ENCODE data around the gene WDR82. TPM values are rescaled to one million over a fixed set of nuclear protein-coding genes. Genes with fewer than 3 reads are reported as not detected.
A peak's percentile ranks its signal among the peaks of the same experiment; 100 is the strongest.

WDR82 gene
- total RNA-seq, 1 donor = 58.3 TPM

GRCh38 chr3:52238193-52238760 is 40.2 kb downstream of the WDR82 start:
- peak overlapping the region; percentile 94 for H3K4me3 ChIP-seq (ENCODE audit: insufficient read depth, low read length)
- H3K4me1 ChIP-seq (ENCODE audit: insufficient read depth, low read length) = peaks cover 41% of the 10 kb centered on the region
- no peaks in the 10 kb centered on the region for H3K9me3 ChIP-seq (ENCODE audit: low read depth, low read length)
- peaks cover 52% of the 10 kb centered on the region for H3K79me2 ChIP-seq (ENCODE audit: insufficient read depth, low read length)
- no peaks in the 10 kb centered on the region for H3K27me3 ChIP-seq (ENCODE audit: insufficient read depth, low read length)
- DNase-seq (ENCODE audit: insufficient read length, low spot score, missing footprints) = peak; percentile 85
- peak overlapping the region; percentile 90 for H3K27ac ChIP-seq (ENCODE audit: low read depth, low read length)
- H2AFZ ChIP-seq (ENCODE audit: low read length) = peak overlapping the region; percentile 50
- TF ChIP-seq CTCF (IDR thresholded peaks at IDR 0.05; ENCODE audit: extremely low read depth, low read depth, low read length) = no peak
- peaks cover 8% of the 10 kb centered on the region for H3K36me3 ChIP-seq (ENCODE audit: insufficient read depth, low read length)
- peaks cover 27% of the 10 kb centered on the region for H4K20me1 ChIP-seq (ENCODE audit: insufficient read depth, low read length)
- H3K4me2 ChIP-seq (ENCODE audit: insufficient read depth, low read length) = peak overlapping the region; percentile 99

GRCh38 chr3:52237657-52238172 is 40.7 kb downstream of the WDR82 start:
- Histone ChIP-seq H3K27me3 (ENCODE audit: insufficient read depth, low read length) (no peaks in the 10 kb centered on the region), H3K4me3 (ENCODE audit: insufficient read depth, low read length) (peak overlapping the region; percentile 94), H2AFZ (ENCODE audit: low read length) (no peak overlapping the region), H3K4me2 (ENCODE audit: insufficient read depth, low read length) (peak overlapping the region; percentile 99), H3K36me3 (ENCODE audit: insufficient read depth, low read length) (peaks cover 8% of the 10 kb centered on the region), H3K79me2 (ENCODE audit: insufficient read depth, low read length) (peaks cover 56% of the 10 kb centered on the region), H4K20me1 (ENCODE audit: insufficient read depth, low read length) (peaks cover 29% of the 10 kb centered on the region), H3K27ac (ENCODE audit: low read depth, low read length) (peak overlapping the region; percentile 90), H3K9me3 (ENCODE audit: low read depth, low read length) (no peaks in the 10 kb centered on the region), H3K4me1 (ENCODE audit: insufficient read depth, low read length) (peaks cover 41% of the 10 kb centered on the region)
- DNase-seq (ENCODE audit: insufficient read length, low spot score, missing footprints) = peak; percentile 100
- TF ChIP-seq CTCF (IDR thresholded peaks at IDR 0.05; ENCODE audit: extremely low read depth, low read depth, low read length) = no peak

- H3K79me2 ChIP-seq (ENCODE audit: insufficient read depth, low read length) = peaks cover 61% of the 10 kb centered on the region
- peak overlapping the region; percentile 99 for H3K4me2 ChIP-seq (ENCODE audit: insufficient read depth, low read length)
- no peaks in the 10 kb centered on the region for H3K27me3 ChIP-seq (ENCODE audit: insufficient read depth, low read length)
- no peak for TF ChIP-seq CTCF (IDR thresholded peaks at IDR 0.05; ENCODE audit: extremely low read depth, low read depth, low read length)
- peaks cover 41% of the 10 kb centered on the region for H3K4me1 ChIP-seq (ENCODE audit: insufficient read depth, low read length)
- no peak for DNase-seq (ENCODE audit: insufficient read length, low spot score, missing footprints)
- peak overlapping the region; percentile 90 for H3K27ac ChIP-seq (ENCODE audit: low read depth, low read length)
- peak overlapping the region; percentile 27 for H2AFZ ChIP-seq (ENCODE audit: low read length)
- no peaks in the 10 kb centered on the region for H3K9me3 ChIP-seq (ENCODE audit: low read depth, low read length)
- peaks cover 33% of the 10 kb centered on the region for H4K20me1 ChIP-seq (ENCODE audit: insufficient read depth, low read length)
- H3K36me3 ChIP-seq (ENCODE audit: insufficient read depth, low read length) = peaks cover 8% of the 10 kb centered on the region
- peak overlapping the region; percentile 94 for H3K4me3 ChIP-seq (ENCODE audit: insufficient read depth, low read length)
These were observed 41.3 kb downstream of the WDR82 start for GRCh38 chr3:52237006-52237656.

GRCh38 chr3:52236424-52236886 is 42.0 kb downstream of the WDR82 start:
- no peak for TF ChIP-seq CTCF (IDR thresholded peaks at IDR 0.05; ENCODE audit: extremely low read depth, low read depth, low read length)
- H3K4me2 ChIP-seq (ENCODE audit: insufficient read depth, low read length) = peak overlapping the region; percentile 99
- peak; percentile 85 for DNase-seq (ENCODE audit: insufficient read length, low spot score, missing footprints)
- no peak overlapping the region for H3K4me3 ChIP-seq (ENCODE audit: insufficient read depth, low read length)
- H2AFZ ChIP-seq (ENCODE audit: low read length) = no peak overlapping the region
- H3K4me1 ChIP-seq (ENCODE audit: insufficient read depth, low read length) = peaks cover 41% of the 10 kb centered on the region
- no peaks in the 10 kb centered on the region for H3K9me3 ChIP-seq (ENCODE audit: low read depth, low read length)
- H4K20me1 ChIP-seq (ENCODE audit: insufficient read depth, low read length) = peaks cover 39% of the 10 kb centered on the region
- H3K79me2 ChIP-seq (ENCODE audit: insufficient read depth, low read length) = peaks cover 67% of the 10 kb centered on the region
- H3K27me3 ChIP-seq (ENCODE audit: insufficient read depth, low read length) = no peaks in the 10 kb centered on the region
- H3K36me3 ChIP-seq (ENCODE audit: insufficient read depth, low read length) = peaks cover 8% of the 10 kb centered on the region
- peak overlapping the region; percentile 90 for H3K27ac ChIP-seq (ENCODE audit: low read depth, low read length)
